GM18519 (cell line): Measurements from ENCODE around the gene ANTXR1.

Source experiments
- ATAC-seq: cut with Tn5 transposase; IDR thresholded peaks from one replicate; pipeline ENCODE4 v1.9.1; 2021; ENCODE audit warnings: mild to moderate bottlenecking, moderate library complexity; ENCODE audit not compliant: unreplicated experiment, low FRiP score

Gene ANTXR1

GRCh38 chr2:69175790-69176715 is 163.1 kb downstream of the ANTXR1 start:
- ATAC-seq = no peak

DNA sequence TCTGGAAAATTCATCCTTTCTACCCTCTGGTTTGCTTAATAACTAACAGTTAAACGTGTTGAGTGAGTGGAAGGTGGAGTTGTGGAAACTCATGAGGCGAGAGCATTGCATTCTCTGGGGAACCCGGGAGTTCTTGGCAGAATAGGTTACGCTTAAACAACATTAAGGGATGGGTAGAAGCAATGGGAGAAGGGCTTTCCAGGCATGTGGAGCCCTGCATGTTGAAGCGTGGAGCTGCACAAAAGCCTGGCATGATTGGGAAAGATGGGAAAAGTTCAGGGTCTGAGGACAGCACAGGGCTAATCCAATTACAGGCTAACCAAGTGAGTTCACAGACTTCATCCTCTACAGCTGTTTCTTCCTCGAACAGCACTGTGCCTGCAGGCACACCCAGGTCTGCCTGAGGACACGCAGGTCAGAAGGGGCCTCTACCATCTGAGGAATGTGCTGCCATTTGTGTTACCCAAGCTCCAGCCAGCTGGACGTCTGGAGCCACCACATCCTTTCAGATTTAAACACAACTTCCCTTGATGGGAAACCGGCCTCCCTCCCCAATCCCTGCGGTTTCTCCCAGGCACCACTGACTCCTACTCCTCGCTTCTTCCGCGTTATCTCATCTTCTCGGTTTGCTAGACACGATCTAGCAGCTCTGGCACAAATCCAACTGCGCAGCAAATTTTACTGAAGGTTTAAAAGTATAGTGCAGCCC is 164.2 kb downstream of the ANTXR1 start:
- ATAC-seq = no peak

DNA sequence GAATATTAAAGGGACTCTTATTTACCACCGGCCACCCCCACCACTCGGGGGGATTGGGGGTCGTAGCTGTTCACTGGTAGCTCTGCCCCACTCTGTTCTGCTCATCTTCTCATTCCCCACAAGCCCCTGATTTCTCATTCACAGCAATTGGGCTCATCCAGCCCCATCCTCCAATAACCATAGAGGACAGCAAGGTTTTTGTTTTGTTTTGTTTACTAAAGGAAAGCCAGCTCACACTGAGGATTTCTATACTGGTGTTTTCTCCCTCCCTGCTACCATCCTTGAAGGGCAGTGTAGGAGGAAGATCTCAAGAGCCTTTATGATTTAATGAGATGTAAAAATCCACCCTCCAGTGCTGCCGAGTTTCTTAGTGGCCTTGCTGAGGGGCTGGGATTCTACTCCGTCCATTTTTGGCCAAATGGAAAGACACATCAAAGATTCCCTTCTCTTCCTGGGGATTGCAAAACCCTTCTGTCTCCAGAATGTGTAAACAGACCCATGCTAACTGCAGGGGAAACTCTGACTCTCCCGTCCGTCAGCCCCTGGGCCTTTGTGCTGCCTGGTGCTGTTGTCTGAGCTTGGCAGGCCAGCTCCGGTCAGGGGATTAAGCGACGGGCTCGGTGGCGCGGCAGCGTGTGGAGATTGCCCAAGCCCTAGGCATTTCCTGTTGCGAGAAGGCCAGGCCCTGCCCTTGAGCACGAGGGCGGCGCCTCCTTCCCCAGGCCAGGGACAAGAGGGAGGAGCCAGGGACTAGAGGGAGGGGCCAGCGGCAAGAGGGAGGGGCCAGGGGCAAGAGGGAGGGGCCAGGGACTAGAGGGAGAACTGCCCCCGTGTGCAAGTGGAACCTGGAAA is 165.0 kb downstream of the ANTXR1 start:
- peak; percentile 67 for ATAC-seq

DNA sequence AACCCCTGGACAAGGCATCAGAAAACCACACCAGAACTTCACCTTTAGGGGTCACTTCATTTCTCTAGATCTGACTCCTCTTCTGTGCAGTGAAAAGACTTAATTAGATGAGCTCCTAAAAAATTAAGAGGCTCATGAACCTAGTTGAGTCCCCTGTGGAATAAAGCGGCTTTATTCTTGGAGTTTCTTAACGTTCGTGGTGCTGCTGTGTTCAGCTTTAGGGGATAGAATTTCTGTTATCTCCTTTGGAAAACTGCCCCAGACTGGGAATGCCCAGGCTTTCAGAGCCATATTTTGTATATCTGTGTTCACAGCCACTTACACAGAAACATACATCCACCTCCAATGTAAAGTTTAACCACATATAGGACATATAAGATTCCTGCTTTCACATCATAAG is 165.8 kb downstream of the ANTXR1 start:
- ATAC-seq = no peak

- ATAC-seq = no peak
Observed at GRCh38 chr2:69180227-69180626, 167.2 kb downstream of the ANTXR1 start.

GRCh38 chr2:69180974-69181373 is 168.0 kb downstream of the ANTXR1 start:
- no peak for ATAC-seq

- no peak for ATAC-seq
Observed at GRCh38 chr2:69181806-69182427, 168.9 kb downstream of the ANTXR1 start.

- no peak for ATAC-seq
Observed at GRCh38 chr2:69183659-69184058, 170.7 kb downstream of the ANTXR1 start.

- ATAC-seq = no peak
Observed at GRCh38 chr2:69184224-69184623, 171.2 kb downstream of the ANTXR1 start.

DNA sequence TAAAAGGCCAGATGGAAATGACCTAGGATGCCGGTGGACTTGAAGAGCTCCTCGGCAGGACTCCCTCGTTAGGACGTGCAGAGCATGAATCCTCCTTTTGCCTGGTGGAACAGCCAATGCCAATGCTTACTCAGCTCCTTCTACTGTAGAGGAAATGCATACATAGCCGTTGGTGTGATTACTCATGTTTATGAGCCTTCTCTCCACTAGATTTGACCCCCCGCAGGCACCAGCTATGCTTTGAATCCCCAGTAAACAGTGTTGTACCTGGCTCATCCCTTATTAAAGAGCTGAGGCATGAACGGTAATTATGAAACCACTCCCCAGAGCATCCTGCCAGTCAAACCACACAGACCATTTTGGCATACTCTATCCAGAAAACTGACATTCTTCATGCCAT is 172.8 kb downstream of the ANTXR1 start:
- ATAC-seq = no peak

DNA sequence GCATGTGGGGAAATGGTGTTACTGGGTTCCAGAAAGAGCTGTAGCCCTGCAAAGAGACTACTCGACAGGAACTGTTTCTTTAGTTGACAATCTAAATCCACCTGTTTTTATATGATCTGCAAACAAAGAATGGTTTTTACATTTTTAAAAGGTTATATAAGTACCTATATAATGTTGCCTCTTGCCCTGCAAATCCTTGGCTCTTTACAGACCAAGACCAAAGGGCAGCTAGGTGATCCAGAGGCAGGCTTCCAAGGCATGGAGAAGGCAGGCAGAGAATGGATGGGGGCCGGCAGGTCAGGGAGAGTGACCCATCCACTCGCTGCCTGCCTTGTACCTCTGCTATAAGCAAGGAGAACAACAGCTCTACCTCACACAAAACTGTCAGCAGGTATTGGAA is 173.6 kb downstream of the ANTXR1 start:
- no peak for ATAC-seq

- no peak for ATAC-seq
Observed at GRCh38 chr2:69188182-69188900, 175.4 kb downstream of the ANTXR1 start.

GRCh38 chr2:69190743-69191404 is 177.9 kb downstream of the ANTXR1 start:
- ATAC-seq = no peak

DNA sequence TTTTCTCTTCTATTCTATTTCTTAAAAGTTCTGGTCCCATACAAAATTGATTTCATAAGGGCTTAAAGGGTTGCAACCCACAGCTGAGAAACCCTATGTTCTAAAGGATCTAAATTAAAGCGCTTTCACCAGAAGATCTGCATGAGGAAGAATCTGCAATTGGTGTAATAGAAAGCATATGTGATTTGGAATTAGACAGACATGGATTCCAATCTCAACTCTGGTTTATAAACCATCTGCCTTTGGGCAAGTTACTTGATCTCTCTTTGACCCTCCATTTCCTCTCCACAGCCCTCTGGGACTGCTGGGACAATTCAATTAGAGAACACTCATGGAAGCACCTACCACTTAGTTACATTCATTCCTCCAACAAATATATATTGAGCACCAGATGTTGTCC is 178.7 kb downstream of the ANTXR1 start:
- no peak for ATAC-seq

DNA sequence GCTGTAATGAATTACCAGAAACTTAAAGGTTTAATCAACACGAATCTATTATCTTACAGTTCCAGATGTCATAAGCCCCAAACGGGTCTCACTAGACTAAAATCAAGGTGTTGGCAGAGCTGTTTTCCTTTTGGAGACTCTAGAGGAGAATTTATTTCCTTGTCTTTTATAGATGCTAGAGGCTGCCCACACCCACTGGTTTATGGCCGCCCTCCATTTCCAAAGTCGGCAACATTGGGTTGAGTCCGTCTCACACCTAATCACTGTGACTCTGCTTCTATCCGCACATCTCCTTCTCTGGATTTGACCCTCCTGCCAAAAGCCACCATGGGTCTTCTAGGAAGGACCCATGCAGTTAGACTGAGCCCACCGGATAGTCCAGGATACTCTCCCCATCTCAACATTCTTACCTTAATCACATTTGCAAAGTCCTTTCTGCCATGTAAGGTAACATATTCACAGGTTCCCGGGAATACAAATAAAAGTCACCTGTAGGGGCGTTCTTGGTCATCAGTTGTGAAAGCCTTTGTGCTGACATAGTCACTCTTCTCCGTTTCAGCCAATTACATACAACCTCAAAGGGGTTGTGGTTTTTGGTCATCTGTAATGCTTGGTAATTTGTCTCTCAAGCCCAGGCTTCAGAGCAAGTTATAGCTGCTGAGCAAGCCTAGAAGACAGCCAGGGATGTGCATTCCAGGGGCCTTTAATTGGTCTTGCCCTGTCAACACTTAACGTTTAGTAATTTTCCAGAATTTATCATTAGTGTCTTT is 179.4 kb downstream of the ANTXR1 start:
- ATAC-seq = no peak

DNA sequence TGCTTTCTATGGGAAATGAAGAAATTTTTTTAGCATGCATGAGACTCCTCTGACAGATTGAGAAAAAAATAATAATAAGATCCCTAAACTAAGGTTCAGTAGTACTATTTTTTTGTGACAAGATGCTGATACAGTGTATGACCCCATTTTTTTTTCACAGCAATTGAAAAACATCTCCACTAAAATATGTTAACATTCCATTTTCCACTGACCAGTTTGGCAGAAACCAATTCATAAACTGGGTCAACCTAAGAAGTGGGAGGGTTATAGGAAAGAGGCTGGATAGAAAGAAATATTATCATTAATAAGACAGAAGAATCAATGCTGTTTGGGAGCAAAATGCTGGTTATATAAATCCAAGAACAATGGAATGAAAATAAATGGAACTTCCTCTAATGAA is 182.7 kb downstream of the ANTXR1 start:
- no peak for ATAC-seq

DNA sequence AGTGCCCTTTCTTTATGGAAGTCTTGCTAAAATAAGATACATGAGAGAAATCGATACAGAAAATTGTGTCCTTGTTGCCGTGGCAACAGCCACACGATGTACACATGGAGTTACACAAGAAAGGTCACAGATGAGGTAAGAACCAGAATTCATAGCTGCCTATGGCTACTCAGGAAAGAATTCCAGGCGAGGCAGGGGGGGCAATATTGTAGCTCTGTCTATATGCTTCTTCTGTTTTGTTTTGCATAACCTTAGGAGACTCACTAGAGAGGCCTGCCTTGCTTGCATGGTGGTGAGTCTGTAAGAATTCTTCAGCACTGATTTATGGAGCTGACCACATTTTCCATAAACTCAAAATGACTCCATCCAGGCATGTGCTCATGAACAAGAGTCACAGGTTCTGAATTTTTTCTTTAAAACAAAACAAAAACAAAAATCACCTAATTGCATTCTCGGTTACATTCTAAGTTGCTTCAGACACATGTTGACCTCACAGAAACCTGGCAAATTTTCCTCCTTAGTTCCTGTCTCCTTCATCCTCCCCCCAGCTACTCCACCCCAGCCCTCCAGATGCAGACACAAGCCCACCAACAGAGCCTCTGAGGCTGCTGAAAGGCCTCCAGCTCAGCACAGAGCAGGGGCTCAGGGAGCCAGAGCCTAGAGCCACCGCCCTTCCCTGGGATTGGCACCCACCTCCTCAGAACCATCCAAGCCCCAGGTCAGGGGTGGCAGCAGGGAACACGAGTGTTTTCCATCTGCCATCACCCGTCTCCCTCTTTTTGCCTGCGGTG is 183.5 kb downstream of the ANTXR1 start:
- ATAC-seq = no peak

DNA sequence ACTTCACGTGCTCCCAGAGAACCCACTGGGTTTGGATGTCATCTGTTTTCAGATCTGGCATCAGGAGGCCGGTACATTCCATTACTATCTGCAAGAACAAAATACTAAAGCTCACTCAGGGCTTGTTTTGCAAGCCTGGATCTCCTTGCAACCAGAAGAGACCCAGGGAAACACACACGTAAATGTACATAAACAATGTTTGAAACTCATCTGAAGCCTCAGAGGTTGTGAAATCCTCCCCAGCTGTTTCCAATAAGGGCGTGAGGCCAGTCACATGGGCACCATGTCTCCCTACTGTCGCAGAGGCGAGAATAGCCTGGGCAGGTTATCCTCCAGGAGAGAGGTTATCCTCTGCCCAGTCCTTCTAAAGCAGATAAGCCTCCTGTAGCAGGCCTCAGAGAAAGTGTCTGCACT is 187.1 kb downstream of the ANTXR1 start:
- ATAC-seq = no peak
